T-cell (primary cell): ENCODE data around the gene EIF4H. TPM values are rescaled to one million over a fixed set of nuclear protein-coding genes. Genes with fewer than 3 reads are reported as not detected.

Source experiments
- ATAC-seq, 4 experiments: fragments of 200-7000 bp in 3 of 4; fragments of 150-1000 bp in 1 of 4; cut with Tn5 transposase; replicated peaks in 1 of 4; 1 replicate in 3 of 4; 2 replicates in 1 of 4; pipeline ENCODE4 v1.10.0; 2021; ENCODE audit warnings: moderate library complexity in 3 of 4, mild to moderate bottlenecking in 2 of 4, moderate number of reproducible peaks in 1 of 4
- CTCF ChIA-PET, 2 donors: fragments of 300-600 bp; sonication (Branson Sonifier 250); formaldehyde crosslinking; loops; one replicate each; lab custom pipeline; 2022; ENCODE audit warnings: antibody characterized with exemption in 2 of 2; lab: Charles Lee
- POLR2A ChIA-PET, 2 donors: fragments of 300-600 bp; sonication (Branson Sonifier 250); formaldehyde crosslinking; loops; one replicate each; lab custom pipeline; 2022; ENCODE audit warnings: antibody characterized with exemption in 2 of 2; lab: Charles Lee
- DNase-seq, 35 experiments: peaks; one replicate each; pipeline versions ENCODE4 v3.0.0 to v3.0.0-alpha.2; 2013 to 2023
- H3K27ac ChIP-seq: one replicate; pipeline ENCODE4 v1.5.1; 2013; ENCODE audit warnings: low read length
- H3K27me3 ChIP-seq, 2 experiments: replicated peaks in 1 of 2; 1 replicate in 1 of 2; 2 replicates in 1 of 2; pipeline versions ENCODE4 v1.6.1 to v1.7.0; 2013; ENCODE audit warnings: low read length in 1 of 2, mixed read lengths in 1 of 2; ENCODE audit not compliant: control insufficient read depth in 2 of 2, insufficient read depth in 2 of 2; ENCODE audit errors: extremely low read depth in 1 of 2
- H3K36me3 ChIP-seq, 2 donors: 1 replicate in 1 of 2; 2 replicates in 1 of 2; pipeline versions ENCODE4 v1.6.1 to v1.7.0; 2013; ENCODE audit warnings: low read length in 1 of 2; ENCODE audit not compliant: control insufficient read depth in 2 of 2, insufficient read depth in 1 of 2; ENCODE audit errors: extremely low read depth in 1 of 2
- H3K4me1 ChIP-seq, 2 experiments: 1 replicate in 1 of 2; 2 replicates in 1 of 2; pipeline versions ENCODE4 v1.6.1 to v1.7.0; 2013; ENCODE audit warnings: low read length in 2 of 2, mixed read lengths in 1 of 2; ENCODE audit not compliant: insufficient read depth in 2 of 2, control insufficient read depth in 1 of 2; ENCODE audit errors: extremely low read depth in 1 of 2
- H3K4me3 ChIP-seq, 2 donors: 1 replicate in 1 of 2; 2 replicates in 1 of 2; pipeline versions ENCODE4 v1.5.1 to v1.7.0; 2013; ENCODE audit warnings: mild to moderate bottlenecking in 2 of 2, low read length in 1 of 2, moderate library complexity in 1 of 2; ENCODE audit not compliant: control insufficient read depth in 1 of 2; ENCODE audit errors: extremely low read depth in 1 of 2
- H3K9me3 ChIP-seq: 2 replicates; pipeline ENCODE4 v1.7.0; 2013
- H3K27ac Mint-ChIP-seq, 2 donors: one replicate each; pipeline ENCODE4 v1.8.0; 2020 to 2021; ENCODE audit warnings: mild to moderate bottlenecking in 2 of 2, mixed read lengths in 2 of 2
- H3K27me3 Mint-ChIP-seq, 2 donors: one replicate each; pipeline ENCODE4 v1.8.0; 2021 to 2022; ENCODE audit warnings: mixed read lengths in 2 of 2
- H3K36me3 Mint-ChIP-seq: one replicate; pipeline ENCODE4 v1.8.0; 2021; ENCODE audit warnings: mixed read lengths
- H3K4me1 Mint-ChIP-seq, 3 donors: one replicate each; pipeline ENCODE4 v1.8.0; 2020 to 2022; ENCODE audit warnings: mixed read lengths in 3 of 3, mild to moderate bottlenecking in 1 of 3
- H3K4me3 Mint-ChIP-seq, 3 donors: one replicate each; pipeline ENCODE4 v1.8.0; 2020 to 2022; ENCODE audit warnings: mild to moderate bottlenecking in 3 of 3, mixed read lengths in 3 of 3, moderate library complexity in 3 of 3
- H3K9me3 Mint-ChIP-seq, 3 donors: one replicate each; pipeline ENCODE4 v1.8.0; 2020 to 2022; ENCODE audit warnings: mixed read lengths in 3 of 3
- WGBS: methylation state at CpG from one replicate; pipeline ENCODE4 v1.1.5; 2013; ENCODE audit warnings: missing lambda C conversion rate; ENCODE audit not compliant: insufficient coverage; 5-methylcytosine and 5-hydroxymethylcytosine counted together
- total RNA-seq, 35 experiments: library from RNA in 6 of 35; stranded (reverse) in 6 of 35; fragments of 120-200 nt in 1 of 35; gene quantifications; one replicate each; pipeline versions ENCODE4 v1.2.1 to v1.2.4 and lab custom pipeline; 2013 to 2026

The EIF4H gene
- total RNA-seq (100 to 1,000 TPM; 174 to 258 (median 186) TPM), total RNA-seq (lab: John Stamatoyannopoulos, UW) (223 to 528 (median 353) reads per million in 29 experiments)
- 134 TPM for total RNA-seq (2013)

GRCh38 chr7:74173866-74174605, at the start of gene EIF4H:
Gene EIF4H (plus strand): TSS chr7:74174356. CDS start chr7:74174384, 28 bp downstream.
- Histone ChIP-seq H3K27me3 (no peaks in the 10 kb centered on the region), H3K27ac (peak within 1 kb of the TSS; percentile 86), H3K36me3 (peaks cover 0 to 22% of the 10 kb centered on the region in 2 donors), H3K4me1 (peaks cover 35 to 42% of the 10 kb centered on the region in 2 experiments), H3K4me3 (peak within 1 kb of the TSS; percentile 88 to 95), H3K9me3 (no peaks in the 10 kb centered on the region)
- H3K4me3 Mint-ChIP-seq = peak within 1 kb of the TSS; percentile 81 to 90 (median 85)
- peak; percentile 84 to 97 (median 93) for DNase-seq
- peaks cover 49 to 55% (median 54%) of the 10 kb centered on the region in 3 donors for H3K4me1 Mint-ChIP-seq
- ATAC-seq = peak; percentile 87 to 90 (median 88)
- no peaks in the 10 kb centered on the region for H3K27me3 Mint-ChIP-seq
- H3K27ac Mint-ChIP-seq = peak within 1 kb of the TSS; percentile 85 to 91
- ChIA-PET CTCF (interaction anchor here in 1 of 2 donors (0.6 to 1.6 kb wide), 2 partner anchors 9 to 96 kb away, joined by 3 to 4 read pairs; no protein-coding TSS in a partner anchor), POLR2A (interaction anchor here in 1 of 2 donors (0.5 kb wide), 1 partner anchor 952 kb away, joined by 4 read pairs; no protein-coding TSS in a partner anchor)
- no peaks in the 10 kb centered on the region for H3K9me3 Mint-ChIP-seq
- peaks cover 17% of the 10 kb centered on the region for H3K36me3 Mint-ChIP-seq
- under 1% methylated on average over 95 of the region's 95 CpGs for WGBS

- no peak overlapping the region for H3K27ac Mint-ChIP-seq
- CTCF ChIA-PET = interaction anchor here (0.6 to 0.7 kb wide), 2 partner anchors 49 to 601 kb away, joined by 3 to 4 read pairs; no protein-coding TSS in a partner anchor
- H3K4me1 Mint-ChIP-seq = no peaks in the 10 kb centered on the region
Measured at GRCh38 chr7:74126220-74126880, 47.8 kb upstream of the EIF4H start.

GRCh38 chr7:74129887-74130286, 44.3 kb upstream of the EIF4H start:
- no peaks in the 10 kb centered on the region for H3K4me1 Mint-ChIP-seq
- H3K27me3 ChIP-seq = peaks cover 0 to 3% of the 10 kb centered on the region in 2 experiments
- no peaks in the 10 kb centered on the region for H3K9me3 ChIP-seq
- WGBS = no CpG with 5 or more reads among the region's 2 CpGs
- no peak overlapping the region for H3K4me3 Mint-ChIP-seq
- H3K36me3 Mint-ChIP-seq = no peaks in the 10 kb centered on the region
- no peak overlapping the region for H3K27ac ChIP-seq
- DNase-seq = no peak
- CTCF ChIA-PET = no interaction called here
- H3K27me3 Mint-ChIP-seq = no peaks in the 10 kb centered on the region
- POLR2A ChIA-PET = interaction anchor here in 1 of 2 donors (0.7 kb wide), 1 partner anchor 9 kb away, joined by 3 read pairs; no protein-coding TSS in a partner anchor
- ATAC-seq = no peak
- H3K4me3 ChIP-seq = no peak overlapping the region
- no peaks in the 10 kb centered on the region for H3K9me3 Mint-ChIP-seq
- H3K36me3 ChIP-seq = no peaks in the 10 kb centered on the region
- H3K4me1 ChIP-seq = no peaks in the 10 kb centered on the region
- H3K27ac Mint-ChIP-seq = no peak overlapping the region

More at GRCh38 chr7:74126220-74126880, 47.8 kb upstream of the EIF4H start:
- H3K4me1 ChIP-seq = no peaks in the 10 kb centered on the region
- Mint-ChIP-seq H3K36me3 (peaks cover 3% of the 10 kb centered on the region), H3K27me3 (no peaks in the 10 kb centered on the region), H3K4me3 (no peak overlapping the region), H3K9me3 (no peaks in the 10 kb centered on the region)
- H3K27me3 ChIP-seq = peaks cover 0 to 3% of the 10 kb centered on the region in 2 experiments
- no peak overlapping the region for H3K4me3 ChIP-seq
- DNase-seq (no peak), ATAC-seq (no peak)
- H3K9me3 ChIP-seq = no peaks in the 10 kb centered on the region
- H3K36me3 ChIP-seq = peaks cover 0 to 2% of the 10 kb centered on the region in 2 donors
- WGBS = 77% methylated on average over 11 of the region's 12 CpGs
- no peak overlapping the region for H3K27ac ChIP-seq
- POLR2A ChIA-PET = no interaction called here

DNA sequence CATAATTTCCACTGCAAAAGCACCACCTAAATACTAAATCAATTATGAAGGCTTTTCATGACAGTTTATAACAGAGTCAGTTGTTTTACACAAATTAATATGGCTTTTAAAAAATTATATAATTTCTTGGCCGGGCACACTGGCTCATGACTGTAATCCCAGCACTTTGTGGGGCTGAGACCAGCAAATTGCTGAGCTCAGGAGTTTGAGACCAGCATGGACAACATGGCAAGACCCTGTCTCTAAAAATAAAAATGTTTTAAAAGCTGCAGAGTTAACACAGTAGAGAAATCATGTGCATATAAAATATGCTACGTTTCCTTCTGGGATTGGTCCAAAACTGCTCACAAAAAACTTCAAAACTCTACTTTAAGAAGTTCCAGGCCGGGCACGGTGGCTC, 43.6 kb upstream of the EIF4H start:
- H3K4me1 ChIP-seq = no peaks in the 10 kb centered on the region
- no peaks in the 10 kb centered on the region for H3K27me3 Mint-ChIP-seq
- no peaks in the 10 kb centered on the region for H3K36me3 Mint-ChIP-seq
- POLR2A ChIA-PET = no interaction called here
- no peaks in the 10 kb centered on the region for H3K36me3 ChIP-seq
- CTCF ChIA-PET = interaction anchor here in 1 of 2 donors (0.5 kb wide), 1 partner anchor 83 kb away, joined by 3 read pairs; no protein-coding TSS in a partner anchor
- 80% methylated on average over 1 of the region's 4 CpGs for WGBS
- DNase-seq = no peak
- no peak for ATAC-seq
- no peaks in the 10 kb centered on the region for H3K9me3 Mint-ChIP-seq
- no peak overlapping the region for H3K27ac Mint-ChIP-seq
- H3K9me3 ChIP-seq = no peaks in the 10 kb centered on the region
- H3K4me1 Mint-ChIP-seq = no peaks in the 10 kb centered on the region
- H3K27me3 ChIP-seq = peaks cover 0 to 3% of the 10 kb centered on the region in 2 experiments
- no peak overlapping the region for H3K4me3 ChIP-seq
- H3K27ac ChIP-seq = no peak overlapping the region
- H3K4me3 Mint-ChIP-seq = no peak overlapping the region

DNA sequence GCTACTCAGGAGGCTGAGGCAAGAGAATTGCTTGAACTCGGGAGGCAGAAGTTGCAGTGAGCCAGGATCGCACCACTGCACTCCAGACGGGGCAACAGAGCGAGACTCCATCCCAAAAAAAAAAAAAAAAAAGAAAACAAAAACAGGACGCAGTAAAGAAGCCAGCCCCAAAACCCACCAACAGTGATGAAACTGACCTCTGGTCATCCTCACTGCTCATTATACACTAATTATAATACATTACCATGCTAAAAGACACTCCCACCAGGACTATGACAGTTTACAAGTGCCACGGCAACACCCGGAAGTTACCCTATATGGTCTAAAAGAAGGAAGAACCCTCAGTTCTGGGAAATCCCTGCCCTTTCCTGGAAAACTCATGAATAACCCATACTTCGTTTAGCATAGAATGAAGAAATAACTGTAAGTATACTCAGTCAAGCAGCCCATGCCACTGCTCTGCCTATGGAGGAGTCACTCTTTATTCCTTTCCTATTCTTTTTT, 40.0 kb upstream of the EIF4H start:
- Mint-ChIP-seq H3K4me3 (no peak overlapping the region), H3K4me1 (peaks cover 0 to 4% (median 2%) of the 10 kb centered on the region in 3 donors), H3K9me3 (no peaks in the 10 kb centered on the region), H3K27me3 (no peaks in the 10 kb centered on the region), H3K27ac (no peak overlapping the region), H3K36me3 (no peaks in the 10 kb centered on the region)
- no peak overlapping the region for H3K27ac ChIP-seq
- ChIA-PET POLR2A (no interaction called here), CTCF (no interaction called here)
- no peaks in the 10 kb centered on the region for H3K9me3 ChIP-seq
- H3K4me3 ChIP-seq = no peak overlapping the region
- ATAC-seq = no peak
- no peaks in the 10 kb centered on the region for H3K36me3 ChIP-seq
- WGBS = 86% methylated on average over 4 of the region's 8 CpGs
- no peak for DNase-seq
- H3K4me1 ChIP-seq = no peaks in the 10 kb centered on the region
- H3K27me3 ChIP-seq = no peaks in the 10 kb centered on the region

- Histone ChIP-seq H3K36me3 (no peaks in the 10 kb centered on the region), H3K27ac (no peak overlapping the region), H3K9me3 (no peaks in the 10 kb centered on the region), H3K4me1 (no peaks in the 10 kb centered on the region), H3K4me3 (no peak overlapping the region), H3K27me3 (peaks cover 0 to 7% of the 10 kb centered on the region in 2 experiments)
- POLR2A ChIA-PET = no interaction called here
- no peak overlapping the region for H3K4me3 Mint-ChIP-seq
- ATAC-seq (peak in 3 of 4 experiments; percentile 9 to 62 (median 47)), DNase-seq (peak in 4 of 35 experiments; percentile 4 to 32 (median 10))
- peaks cover 0 to 7% (median 6%) of the 10 kb centered on the region in 3 donors for H3K4me1 Mint-ChIP-seq
- peak overlapping the region in 1 of 2 donors; percentile 2 for H3K27ac Mint-ChIP-seq
- CTCF ChIA-PET = interaction anchor here (0.6 to 0.7 kb wide), 2 partner anchors 71 to 246 kb away, joined by 4 to 6 read pairs; no protein-coding TSS in a partner anchor
- no peaks in the 10 kb centered on the region for H3K36me3 Mint-ChIP-seq
- 89% methylated on average over 12 of the region's 12 CpGs for WGBS
- H3K9me3 Mint-ChIP-seq = no peaks in the 10 kb centered on the region
- H3K27me3 Mint-ChIP-seq = no peaks in the 10 kb centered on the region
Measured at GRCh38 chr7:74138334-74138867, 35.8 kb upstream of the EIF4H start.
